PC-3 (cell line): ENCODE measurements around the gene ZC3H12C. TPM values are rescaled to one million over a fixed set of nuclear protein-coding genes. Genes with fewer than 3 reads are reported as not detected.

ENCODE experiments used
- ATAC-seq: fragments of 200-7000 bp; cut with Tn5 transposase; 2 replicates; pipeline ENCODE4 v1.9.1; 2020; ENCODE audit warnings: mild to moderate bottlenecking, moderate library complexity
- BruUV-seq: library from RNA; stranded (reverse); fragments of 400-500 nt; replicated peaks from 2 replicates; lab custom pipeline; 2021; lab: Mats Ljungman, UMichigan
- CTCF ChIA-PET: fragments of 300-600 bp; sonication (Branson Sonifier 250); formaldehyde crosslinking; loops from one replicate; lab custom pipeline; 2022; ENCODE audit warnings: antibody characterized with exemption; lab: Charles Lee
- POLR2A ChIA-PET: fragments of 300-600 bp; sonication (Branson Sonifier 250); formaldehyde crosslinking; loops from one replicate; lab custom pipeline; 2022; ENCODE audit warnings: antibody characterized with exemption; ENCODE audit not compliant: unreplicated experiment; lab: Charles Lee
- DNase-seq: peaks from one replicate; pipeline ENCODE4 v3.0.0-alpha.2; 2015
- H2AFZ ChIP-seq: fragments of 300-600 bp; sonication (generic); 2 replicates; pipeline ENCODE4 v1.6.0; 2016; ENCODE audit warnings: antibody characterized with exemption, low read length
- H3F3A ChIP-seq: fragments of 300-600 bp; sonication (generic); one replicate; pipeline ENCODE4 v1.6.0; 2017; ENCODE audit warnings: antibody characterized with exemption, low read length, control low read depth, mild to moderate bottlenecking; ENCODE audit not compliant: unreplicated experiment
- H3K27ac ChIP-seq: fragments of 300-600 bp; sonication (generic); 2 replicates; pipeline ENCODE4 v1.5.1; 2016; ENCODE audit warnings: mild to moderate bottlenecking, low read length
- H3K27me3 ChIP-seq: fragments of 300-600 bp; sonication (generic); 2 replicates; pipeline ENCODE4 v1.6.1; 2016; ENCODE audit warnings: low read length, mixed read lengths
- H3K36me3 ChIP-seq: fragments of 300-600 bp; sonication (generic); 2 replicates; pipeline ENCODE4 v1.6.1; 2016; ENCODE audit warnings: low read depth, mixed run types, low read length, mixed read lengths
- H3K4me1 ChIP-seq: fragments of 300-600 bp; sonication (generic); 2 replicates; pipeline ENCODE4 v1.5.1; 2016; ENCODE audit warnings: low read length; ENCODE audit not compliant: insufficient read depth
- H3K4me2 ChIP-seq: fragments of 300-600 bp; sonication (generic); 2 replicates; pipeline ENCODE4 v1.6.0; 2016; ENCODE audit warnings: low read length
- H3K4me3 ChIP-seq: fragments of 300-600 bp; sonication (generic); 2 replicates; pipeline ENCODE4 v1.5.1; 2016; ENCODE audit warnings: mild to moderate bottlenecking, low read length, mixed read lengths
- H3K79me2 ChIP-seq: fragments of 300-600 bp; sonication (generic); 2 replicates; pipeline ENCODE4 v1.6.1; 2017; ENCODE audit warnings: low read length, mixed read lengths
- H3K9ac ChIP-seq: fragments of 300-600 bp; sonication (generic); 2 replicates; pipeline ENCODE4 v1.6.0; 2016; ENCODE audit warnings: mild to moderate bottlenecking, low read length
- H3K9me2 ChIP-seq: fragments of 300-600 bp; sonication (generic); replicated peaks from 2 replicates; pipeline ENCODE4 v1.6.1; 2016; ENCODE audit warnings: mixed run types, low read length, mixed read lengths
- H3K9me3 ChIP-seq: fragments of 300-600 bp; sonication (generic); 2 replicates; pipeline ENCODE4 v1.6.1; 2016; ENCODE audit warnings: low read length, mixed read lengths
- H4K20me1 ChIP-seq: fragments of 300-600 bp; sonication (generic); 2 replicates; pipeline ENCODE4 v1.6.1; 2016; ENCODE audit warnings: low read length, mixed read lengths
- EZH2 ChIP-seq: fragments of 300-600 bp; sonication (generic); IDR thresholded peaks from one replicate; pipeline ENCODE4 v1.6.1; 2017; ENCODE audit warnings: antibody characterized with exemption, mild to moderate bottlenecking, low read length; ENCODE audit not compliant: unreplicated experiment
- EZH2phosphoT487 ChIP-seq: fragments of 300-600 bp; sonication (generic); IDR thresholded peaks from 2 replicates; pipeline ENCODE4 v1.6.1; 2018; ENCODE audit warnings: mild to moderate bottlenecking, antibody characterized with exemption, low read length, borderline replicate concordance
- intact Hi-C: fragments of 100-400 bp; cut with micrococcal nuclease; formaldehyde crosslinking; loops from 2 replicates; pipeline ENCODE4 v1.9.0; 2023
- total RNA-seq: library from RNA; depleted of rRNA; stranded (reverse); fragments of >200 nt; gene quantifications from 2 replicates; pipeline ENCODE4 v1.2.3, GENCODE V29; 2014
- TF ChIP-seq, protein P1 (sequence below): fragments of 300-600 bp; sonication (generic); conservative IDR thresholded peaks from 2 replicates; pipeline ENCODE4 v1.5.1; 2017; ENCODE audit warnings: antibody characterized with exemption, low read depth, mild to moderate bottlenecking, low read length

The ZC3H12C gene
- total RNA-seq, 1 experiment from 2014 or later, result 30.7 TPM

DNA sequence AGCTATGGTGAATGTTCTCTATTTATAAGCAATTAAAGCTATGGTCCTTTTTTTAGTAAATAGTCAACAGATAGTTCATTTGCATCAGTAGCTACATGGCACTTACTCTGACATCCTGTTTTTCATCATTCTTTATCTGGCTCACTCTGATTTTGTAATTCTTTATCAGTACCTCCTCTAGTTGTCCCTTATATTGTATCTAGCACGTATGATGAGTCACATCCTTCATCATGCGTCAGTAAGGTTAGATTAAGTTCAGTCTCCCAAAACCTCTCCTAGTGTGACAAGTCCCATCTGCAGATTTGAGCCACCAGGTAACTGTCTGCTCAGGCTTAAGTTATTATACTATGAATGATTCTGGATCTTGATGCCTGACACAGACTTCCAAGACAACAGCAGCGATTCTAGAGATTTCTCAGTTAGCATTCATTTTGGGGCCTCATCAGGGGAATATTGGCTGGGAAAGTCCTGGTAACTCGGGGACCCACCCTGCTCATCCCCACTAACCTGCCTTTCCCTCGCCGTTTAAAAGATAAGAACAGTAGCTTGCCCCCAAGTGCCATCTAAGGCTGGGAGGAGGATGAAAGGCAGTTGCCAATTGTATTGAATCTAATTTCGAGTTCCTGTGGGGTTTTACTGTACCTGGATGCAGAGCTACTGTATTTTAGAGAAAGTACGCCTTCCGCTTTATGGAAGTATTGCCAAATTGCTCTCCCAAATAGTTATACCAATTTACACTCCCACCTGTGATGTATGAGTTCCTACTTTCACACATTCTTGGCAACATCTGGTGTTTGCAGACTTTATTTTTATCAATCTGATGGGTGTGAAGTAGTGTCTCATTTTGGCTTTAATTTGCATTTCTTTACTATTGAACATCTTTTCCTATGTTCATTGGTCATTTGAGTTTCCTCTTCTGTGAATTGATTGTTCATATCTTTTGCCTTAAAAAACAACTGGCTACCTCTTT, 55.9 kb downstream of the ZC3H12C start:
- H3K27me3 ChIP-seq, result no peaks in the 10 kb centered on the region
- peaks cover 26% of the 10 kb centered on the region for H3K36me3 ChIP-seq
- H3K4me3 ChIP-seq, result no peak overlapping the region
- peaks cover 30% of the 10 kb centered on the region for H3K4me1 ChIP-seq
- ChIA-PET CTCF (no interaction called here), POLR2A (no interaction called here)
- peak; percentile 89 for ATAC-seq
- H3F3A ChIP-seq, result peaks cover 14% of the 10 kb centered on the region
- intact Hi-C loops, result loop anchor here (5.0 kb wide), 1 partner anchor 283 kb away; no protein-coding TSS in a partner anchor
- TF ChIP-seq, protein P1, sequence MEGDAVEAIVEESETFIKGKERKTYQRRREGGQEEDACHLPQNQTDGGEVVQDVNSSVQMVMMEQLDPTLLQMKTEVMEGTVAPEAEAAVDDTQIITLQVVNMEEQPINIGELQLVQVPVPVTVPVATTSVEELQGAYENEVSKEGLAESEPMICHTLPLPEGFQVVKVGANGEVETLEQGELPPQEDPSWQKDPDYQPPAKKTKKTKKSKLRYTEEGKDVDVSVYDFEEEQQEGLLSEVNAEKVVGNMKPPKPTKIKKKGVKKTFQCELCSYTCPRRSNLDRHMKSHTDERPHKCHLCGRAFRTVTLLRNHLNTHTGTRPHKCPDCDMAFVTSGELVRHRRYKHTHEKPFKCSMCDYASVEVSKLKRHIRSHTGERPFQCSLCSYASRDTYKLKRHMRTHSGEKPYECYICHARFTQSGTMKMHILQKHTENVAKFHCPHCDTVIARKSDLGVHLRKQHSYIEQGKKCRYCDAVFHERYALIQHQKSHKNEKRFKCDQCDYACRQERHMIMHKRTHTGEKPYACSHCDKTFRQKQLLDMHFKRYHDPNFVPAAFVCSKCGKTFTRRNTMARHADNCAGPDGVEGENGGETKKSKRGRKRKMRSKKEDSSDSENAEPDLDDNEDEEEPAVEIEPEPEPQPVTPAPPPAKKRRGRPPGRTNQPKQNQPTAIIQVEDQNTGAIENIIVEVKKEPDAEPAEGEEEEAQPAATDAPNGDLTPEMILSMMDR, result no peak
- TF ChIP-seq EZH2phosphoT487 (no peak), EZH2 (no peak)
- peak overlapping the region; percentile 93 for H3K27ac ChIP-seq
- no peak overlapping the region for H2AFZ ChIP-seq
- H3K4me2 ChIP-seq, result peak overlapping the region; percentile 56
- 0 out of 2 replicates have a peak, but pooled peaks cover 4% of the 10 kb centered on the region for H4K20me1 ChIP-seq
- no TSS peak for BruUV-seq
- H3K9me2 ChIP-seq, result no peaks in the 10 kb centered on the region
- H3K9me3 ChIP-seq, result no peaks in the 10 kb centered on the region
- peak; percentile 90 for DNase-seq
- H3K79me2 ChIP-seq, result peaks cover 91% of the 10 kb centered on the region
- peak overlapping the region; percentile 66 for H3K9ac ChIP-seq

DNA sequence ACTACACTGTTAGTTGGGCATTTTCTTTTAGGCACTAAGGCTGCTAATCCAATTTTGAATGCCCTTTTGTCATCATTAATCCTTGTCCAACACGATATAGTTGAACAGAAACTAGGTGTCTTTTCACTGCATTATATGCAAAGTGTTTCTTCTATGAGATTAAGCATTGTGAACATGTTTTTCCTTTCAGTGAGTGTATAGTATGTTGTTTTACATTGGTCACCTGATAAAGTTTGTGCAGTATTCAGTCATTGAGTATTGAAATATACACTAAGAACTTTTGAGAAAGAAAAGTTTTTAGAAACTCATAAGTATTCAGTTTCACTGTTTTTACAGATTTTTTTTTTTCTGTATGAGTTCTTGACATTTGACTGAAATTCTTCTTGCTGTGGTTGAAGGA, 59.0 kb downstream of the ZC3H12C start:
- DNase-seq (no peak), ATAC-seq (no peak)
- peaks cover 17% of the 10 kb centered on the region for H3F3A ChIP-seq
- ChIA-PET CTCF (no interaction called here), POLR2A (no interaction called here)
- H2AFZ ChIP-seq, result no peak overlapping the region
- H3K27me3 ChIP-seq, result no peaks in the 10 kb centered on the region
- no TSS peak for BruUV-seq
- no peaks in the 10 kb centered on the region for H3K9me2 ChIP-seq
- H3K4me2 ChIP-seq, result no peak overlapping the region
- H3K79me2 ChIP-seq, result peaks cover 71% of the 10 kb centered on the region
- peaks cover 31% of the 10 kb centered on the region for H3K36me3 ChIP-seq
- TF ChIP-seq, protein P1, result no peak
- H3K4me3 ChIP-seq, result no peak overlapping the region
- H3K9ac ChIP-seq, result no peak overlapping the region
- no peak overlapping the region for H3K27ac ChIP-seq
- peaks cover 25% of the 10 kb centered on the region for H3K4me1 ChIP-seq
- no peaks in the 10 kb centered on the region for H3K9me3 ChIP-seq
- intact Hi-C loops, result no loop called here
- H4K20me1 ChIP-seq, result 0 out of 2 replicates have a peak, but pooled peaks cover 4% of the 10 kb centered on the region

DNA sequence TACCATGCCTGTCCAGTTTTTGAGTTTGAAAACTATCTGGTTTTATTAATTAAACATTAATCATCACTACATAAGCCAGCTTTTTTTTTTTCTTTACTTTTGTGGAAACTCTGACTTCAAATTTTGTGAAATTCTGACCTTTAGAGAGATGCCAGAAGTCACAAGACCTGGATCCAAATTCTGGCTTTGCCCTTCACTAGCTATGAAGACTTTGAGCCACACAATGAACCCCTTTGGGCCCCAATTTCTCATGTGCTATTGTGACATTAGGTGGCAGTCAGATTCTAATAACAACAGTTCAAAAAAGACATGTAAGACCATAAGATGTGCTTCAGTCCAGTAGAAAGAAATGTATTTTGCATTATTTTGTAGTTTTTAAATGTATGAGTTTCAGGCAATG, 60.3 kb downstream of the ZC3H12C start:
- Histone ChIP-seq H3K9me2 (no peaks in the 10 kb centered on the region), H3K27ac (no peak overlapping the region), H4K20me1 (0 out of 2 replicates have a peak, but pooled peaks cover 1% of the 10 kb centered on the region), H3K4me1 (peaks cover 12% of the 10 kb centered on the region), H3K79me2 (peaks cover 59% of the 10 kb centered on the region), H2AFZ (no peak overlapping the region), H3K9ac (no peak overlapping the region), H3K36me3 (peaks cover 34% of the 10 kb centered on the region), H3K4me2 (no peak overlapping the region), H3K27me3 (no peaks in the 10 kb centered on the region), H3K9me3 (no peaks in the 10 kb centered on the region), H3K4me3 (no peak overlapping the region), H3F3A (peaks cover 8% of the 10 kb centered on the region)
- TF ChIP-seq EZH2phosphoT487, result no peak
- no peak for TF ChIP-seq EZH2
- TF ChIP-seq, protein P1, result no peak
- intact Hi-C loops, result no loop called here
- DNase-seq, result no peak
- no peak for ATAC-seq
- CTCF ChIA-PET, result no interaction called here
- POLR2A ChIA-PET, result no interaction called here
- no TSS peak for BruUV-seq
